H1 (cell line): ENCODE results near the gene UGGT2. TPM values are rescaled to one million over a fixed set of nuclear protein-coding genes. Genes with fewer than 3 reads are reported as not detected.

Source experiments
- CTCF ChIA-PET: fragments of 300-600 bp; sonication (Branson Sonifier 250); formaldehyde crosslinking; loops from one replicate; lab custom pipeline; 2021; ENCODE audit not compliant: partially characterized antibody; lab: Charles Lee
- POLR2A ChIA-PET: fragments of 300-600 bp; sonication (Branson Sonifier 250); formaldehyde crosslinking; loops from one replicate; lab custom pipeline; 2021; ENCODE audit warnings: inconsistent platforms; ENCODE audit not compliant: partially characterized antibody; lab: Charles Lee
- DNase-seq, 2 experiments: peaks; one replicate each; pipeline versions ENCODE4 v3.0.0 to v3.0.0-alpha.2; 2010 to 2022; ENCODE audit warnings: low spot score in 2 of 2, low read depth in 1 of 2, mixed read lengths in 1 of 2
- FAIRE-seq: peaks from 2 replicates; lab custom pipeline; 2011; peaks lifted over from hg19 to GRCh38; lab: Jason Lieb, UNC
- H2AFZ ChIP-seq: 2 replicates; pipeline ENCODE4 v1.8.1; 2012; ENCODE audit warnings: low read length, inconsistent platforms
- H2AK5ac ChIP-seq: 2 replicates; pipeline ENCODE4 v1.6.1; 2013; ENCODE audit warnings: low read depth, low read length
- H2BK120ac ChIP-seq: replicated peaks from 2 replicates; pipeline ENCODE3; 2013; ENCODE audit warnings: low read depth, low read length, inconsistent platforms
- H2BK12ac ChIP-seq: 2 replicates; pipeline ENCODE4 v1.6.1; 2013; ENCODE audit warnings: low read depth, low read length
- H2BK15ac ChIP-seq: 2 replicates; pipeline ENCODE4 v1.6.1; 2013; ENCODE audit warnings: low read length
- H2BK20ac ChIP-seq: 2 replicates; pipeline ENCODE4 v1.6.1; 2013; ENCODE audit warnings: low read length
- H2BK5ac ChIP-seq: 2 replicates; pipeline ENCODE4 v1.6.1; 2013; ENCODE audit warnings: low read depth, low read length
- H3K14ac ChIP-seq: 2 replicates; pipeline ENCODE4 v1.6.1; 2013; ENCODE audit warnings: inconsistent platforms; ENCODE audit not compliant: insufficient read length
- H3K18ac ChIP-seq: 2 replicates; pipeline ENCODE4 v1.6.1; 2013; ENCODE audit warnings: low read length; ENCODE audit errors: extremely low read depth
- H3K23ac ChIP-seq: 2 replicates; pipeline ENCODE4 v1.6.1; 2013; ENCODE audit warnings: inconsistent platforms; ENCODE audit not compliant: insufficient read length
- H3K23me2 ChIP-seq: 2 replicates; pipeline ENCODE4 v1.6.1; 2013; ENCODE audit warnings: low read depth, low read length
- H3K27ac ChIP-seq: 2 replicates; pipeline ENCODE4 v1.6.1; 2011; ENCODE audit warnings: low read depth, low read length, inconsistent platforms
- H3K27me3 ChIP-seq, 4 experiments: replicated peaks in 1 of 4; 1 replicate in 1 of 4; 2 replicates in 3 of 4; pipeline versions ENCODE4 v1.6.1 to v1.8.1; 2011 to 2013; ENCODE audit warnings: low read length in 3 of 4, mild to moderate bottlenecking in 3 of 4, inconsistent platforms in 2 of 4, mixed read lengths in 2 of 4, moderate library complexity in 1 of 4; ENCODE audit not compliant: control insufficient read depth in 3 of 4, insufficient read depth in 3 of 4; ENCODE audit errors: extremely low read depth in 1 of 4
- H3K36me3 ChIP-seq, 4 experiments: 2 replicates each; pipeline versions ENCODE4 v1.6.1 to v1.8.1; 2011 to 2013; ENCODE audit warnings: mild to moderate bottlenecking in 4 of 4, low read length in 3 of 4, moderate library complexity in 2 of 4, control low read depth in 1 of 4, inconsistent platforms in 1 of 4; ENCODE audit not compliant: insufficient read depth in 4 of 4, control insufficient read depth in 2 of 4
- H3K4ac ChIP-seq: replicated peaks from 2 replicates; pipeline ENCODE3; 2013; ENCODE audit warnings: low read length, low read depth, mixed read lengths, inconsistent platforms; ENCODE audit not compliant: insufficient read length
- H3K4me1 ChIP-seq, 4 experiments: replicated peaks in 1 of 4; 1 replicate in 1 of 4; 2 replicates in 3 of 4; pipeline versions ENCODE4 v1.6.1 to v1.8.1; 2011 to 2013; ENCODE audit warnings: low read length in 3 of 4, inconsistent platforms in 2 of 4, mixed read lengths in 1 of 4; ENCODE audit not compliant: insufficient read depth in 4 of 4, control insufficient read depth in 3 of 4
- H3K4me2 ChIP-seq, 2 experiments: 2 replicates each; pipeline versions ENCODE4 v1.6.1 to v1.8.1; 2011 to 2013; ENCODE audit warnings: low read depth in 2 of 2, low read length in 2 of 2, control low read depth in 1 of 2, inconsistent platforms in 1 of 2, mild to moderate bottlenecking in 1 of 2; ENCODE audit not compliant: insufficient read depth in 1 of 2
- H3K4me3 ChIP-seq, 4 experiments: fragments of 200-600, 300-600 bp in 1 of 4; sonication (generic), shearing (Covaris generic), sonication (Bioruptor Twin) in 1 of 4; 2 replicates each; pipeline versions ENCODE4 v1.5.1 to v1.8.1; 2011 to 2016; ENCODE audit warnings: low read length in 4 of 4, low read depth in 3 of 4, control low read depth in 2 of 4, inconsistent platforms in 2 of 4, mild to moderate bottlenecking in 2 of 4, mixed read lengths in 1 of 4, moderate library complexity in 1 of 4; ENCODE audit not compliant: insufficient read depth in 2 of 4; ENCODE audit errors: extremely low read depth in 1 of 4
- H3K56ac ChIP-seq: replicated peaks from 2 replicates; pipeline ENCODE3; 2013; ENCODE audit warnings: low read depth, mild to moderate bottlenecking, mixed read lengths, low read length, inconsistent platforms; ENCODE audit not compliant: insufficient read length
- H3K79me1 ChIP-seq: 2 replicates; pipeline ENCODE4 v1.6.1; 2013; ENCODE audit warnings: low read depth, low read length, control low read depth
- H3K79me2 ChIP-seq, 2 experiments: 2 replicates each; pipeline versions ENCODE4 v1.6.1 to v1.8.1; 2012 to 2013; ENCODE audit warnings: low read length in 2 of 2, mild to moderate bottlenecking in 2 of 2, inconsistent platforms in 1 of 2; ENCODE audit not compliant: insufficient read depth in 2 of 2, control insufficient read depth in 1 of 2
- H3K9ac ChIP-seq, 4 experiments: replicated peaks in 1 of 4; 1 replicate in 1 of 4; 2 replicates in 3 of 4; pipeline versions ENCODE4 v1.6.1 to v1.8.1; 2011 to 2013; ENCODE audit warnings: low read depth in 3 of 4, low read length in 3 of 4, control low read depth in 2 of 4, mild to moderate bottlenecking in 2 of 4, moderate library complexity in 2 of 4, inconsistent platforms in 1 of 4; ENCODE audit errors: extremely low read depth in 1 of 4
- H3K9me3 ChIP-seq, 2 experiments: 2 replicates each; pipeline versions ENCODE4 v1.6.1 to v1.8.1; 2012 to 2013; ENCODE audit warnings: mild to moderate bottlenecking in 2 of 2, moderate library complexity in 2 of 2, control low read depth in 1 of 2, inconsistent platforms in 1 of 2, low read depth in 1 of 2, low read length in 1 of 2, mixed read lengths in 1 of 2; ENCODE audit not compliant: insufficient read depth in 2 of 2
- H4K20me1 ChIP-seq, 2 experiments: replicated peaks in 1 of 2; 2 replicates each; pipeline versions ENCODE3 to v1.8.1; 2011 to 2013; ENCODE audit warnings: inconsistent platforms in 2 of 2, low read length in 2 of 2, mild to moderate bottlenecking in 1 of 2; ENCODE audit not compliant: insufficient read depth in 2 of 2, control insufficient read depth in 1 of 2
- H4K5ac ChIP-seq: 2 replicates; pipeline ENCODE4 v1.6.1; 2013; ENCODE audit warnings: low read length, low read depth, mixed read lengths, inconsistent platforms; ENCODE audit not compliant: insufficient read length
- H4K8ac ChIP-seq: 2 replicates; pipeline ENCODE4 v1.8.0; 2013; ENCODE audit warnings: mild to moderate bottlenecking, moderate library complexity, low read length, inconsistent platforms; ENCODE audit not compliant: insufficient read depth; ENCODE audit errors: extremely low read depth
- H4K91ac ChIP-seq: replicated peaks from 2 replicates; pipeline ENCODE3; 2013; ENCODE audit warnings: low read length, mixed read lengths, inconsistent platforms; ENCODE audit not compliant: insufficient read length
- CHD2 ChIP-seq: IDR thresholded peaks from 2 replicates; pipeline ENCODE4 v1.6.1; 2012; ENCODE audit warnings: low read length, improper control_type of control experiment
- KDM4A ChIP-seq: IDR thresholded peaks from one replicate; pipeline ENCODE4 v1.7.1; 2012; ENCODE audit warnings: low read depth, mild to moderate bottlenecking, moderate library complexity, low read length, inconsistent platforms; ENCODE audit not compliant: severe bottlenecking
- WGBS, 2 experiments: shearing (Covaris generic) in 1 of 2; methylation state at CpG; one replicate each; pipeline versions ENCODE4 v1.1.6 to v1.1.7; 2013 to 2015; ENCODE audit warnings: low lambda C conversion rate in 2 of 2, mixed read lengths in 2 of 2, inconsistent platforms in 1 of 2, low coverage in 1 of 2, missing lambda C conversion rate in 1 of 2; ENCODE audit not compliant: insufficient replicate concordance in 2 of 2, insufficient coverage in 1 of 2, insufficient read length in 1 of 2; ENCODE audit errors: extremely low coverage in 1 of 2, missing lambda C conversion rate in 1 of 2; 5-methylcytosine and 5-hydroxymethylcytosine counted together
- polyA plus RNA-seq, 7 experiments: library from polyadenylated mRNA; depleted of rRNA in 3 of 7; stranded (reverse) in 5 of 7; unstranded in 2 of 7; fragments of >200 nt in 5 of 7; fragments of 200-250 nt in 2 of 7; gene quantifications; 1 replicate in 5 of 7; 2 replicates in 1 of 7; 4 replicates in 1 of 7; pipeline versions ENCODE4 v1.2.1 to v1.2.3, GENCODE V29; 2011 to 2013; ENCODE audit warnings: missing spikeins in 2 of 7, mixed read lengths in 2 of 7
- total RNA-seq: library from RNA; stranded (reverse); fragmentation: NEBNext Ultra II Directional; extraction: Animal tissue kit (Norgen Biotek cat#: 25700); gene quantifications from 2 replicates; pipeline ENCODE4 v1.2.1, GENCODE V29; 2021

Gene UGGT2
- total and polyA plus RNA-seq, 2 of the 8 experiments (the other 6 are each of a cell fraction or from before 2014, with no cell fraction given), result 5.9 to 25.1 TPM

DNA sequence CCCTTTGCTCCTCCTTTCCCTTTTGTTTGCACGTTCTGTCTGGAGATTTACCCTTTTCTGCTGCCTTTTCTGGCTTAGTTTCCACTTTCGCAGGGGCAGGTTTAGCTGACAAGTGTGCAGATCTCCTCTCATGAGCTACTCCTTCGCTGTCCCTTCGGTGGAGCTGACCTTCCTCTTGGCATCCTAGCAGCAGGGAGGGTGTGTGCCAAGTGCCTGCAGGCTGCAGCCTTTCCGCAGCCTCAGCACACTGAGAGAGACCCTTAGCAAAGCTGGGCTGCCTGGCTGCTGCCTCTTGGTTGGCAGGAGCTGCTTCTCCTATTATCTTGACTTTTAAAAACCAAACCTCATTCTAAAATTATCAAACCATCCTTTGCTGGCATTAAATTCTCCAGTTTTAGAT, 243.8 kb downstream of the UGGT2 start:
- H2BK20ac ChIP-seq, result no peak overlapping the region
- no peak overlapping the region for H2BK5ac ChIP-seq
- no peak for FAIRE-seq
- H2BK120ac ChIP-seq, result no peak overlapping the region
- H3K4ac ChIP-seq, result no peak overlapping the region
- no peak overlapping the region for H3K23ac ChIP-seq
- peaks cover 7 to 15% of the 10 kb centered on the region in 2 experiments; a peak in 3 of 4 replicates for H3K9me3 ChIP-seq
- no peak overlapping the region for H4K5ac ChIP-seq
- no peak overlapping the region for H3K27ac ChIP-seq
- no peak overlapping the region for H3K14ac ChIP-seq
- no peak overlapping the region for H2AK5ac ChIP-seq
- no peaks in the 10 kb centered on the region for H3K4me1 ChIP-seq
- H3K4me2 ChIP-seq, result no peak overlapping the region
- H3K36me3 ChIP-seq, result peaks cover 0 to 3% (median 0%) of the 10 kb centered on the region in 4 experiments; a peak in 2 of 8 replicates
- H2BK12ac ChIP-seq, result no peak overlapping the region
- no peak overlapping the region for H3K4me3 ChIP-seq
- DNase-seq, result no peak
- no peaks in the 10 kb centered on the region for H4K20me1 ChIP-seq
- no peaks in the 10 kb centered on the region for H3K27me3 ChIP-seq
- H2BK15ac ChIP-seq, result no peak overlapping the region
- no peak overlapping the region for H2AFZ ChIP-seq
- 82% methylated on average over 5 of the region's 5 CpGs; no CpG with 5 or more reads in 1 of the 2 experiments for WGBS, 2 experiments
- H3K18ac ChIP-seq, result no peak overlapping the region
- no peak overlapping the region for H3K56ac ChIP-seq
- H3K79me2 ChIP-seq, result no peaks in the 10 kb centered on the region
- H4K91ac ChIP-seq, result no peak overlapping the region
- no peaks in the 10 kb centered on the region for H3K79me1 ChIP-seq
- TF ChIP-seq KDM4A (no peak), CHD2 (no peak)
- H4K8ac ChIP-seq, result no peak overlapping the region; the same call in 1 of the 2 replicates
- no peaks in the 10 kb centered on the region for H3K23me2 ChIP-seq
- ChIA-PET CTCF (interaction anchor here (0.6 to 2.1 kb wide), 4 partner anchors 9 to 186 kb away, joined by 3 to 9 read pairs (median 4); no protein-coding TSS in a partner anchor), POLR2A (no interaction called here)
- H3K9ac ChIP-seq, result no peak overlapping the region
